Stimulated activated CD4-positive, alpha-beta T cell treated with anti-CD3 and anti-CD28 coated beads, TNF-alpha, amount 100 ng/mL, for 48 hours (primary cell): ENCODE results near the gene USP24.
A peak's percentile ranks its signal among the peaks of the same experiment; 100 is the strongest.

Source experiments
- DNase-seq, 3 donors: peaks; one replicate each; pipeline ENCODE4 v3.0.0-alpha.2; 2020; ENCODE audit warnings: low read depth in 3 of 3

The USP24 gene

DNA sequence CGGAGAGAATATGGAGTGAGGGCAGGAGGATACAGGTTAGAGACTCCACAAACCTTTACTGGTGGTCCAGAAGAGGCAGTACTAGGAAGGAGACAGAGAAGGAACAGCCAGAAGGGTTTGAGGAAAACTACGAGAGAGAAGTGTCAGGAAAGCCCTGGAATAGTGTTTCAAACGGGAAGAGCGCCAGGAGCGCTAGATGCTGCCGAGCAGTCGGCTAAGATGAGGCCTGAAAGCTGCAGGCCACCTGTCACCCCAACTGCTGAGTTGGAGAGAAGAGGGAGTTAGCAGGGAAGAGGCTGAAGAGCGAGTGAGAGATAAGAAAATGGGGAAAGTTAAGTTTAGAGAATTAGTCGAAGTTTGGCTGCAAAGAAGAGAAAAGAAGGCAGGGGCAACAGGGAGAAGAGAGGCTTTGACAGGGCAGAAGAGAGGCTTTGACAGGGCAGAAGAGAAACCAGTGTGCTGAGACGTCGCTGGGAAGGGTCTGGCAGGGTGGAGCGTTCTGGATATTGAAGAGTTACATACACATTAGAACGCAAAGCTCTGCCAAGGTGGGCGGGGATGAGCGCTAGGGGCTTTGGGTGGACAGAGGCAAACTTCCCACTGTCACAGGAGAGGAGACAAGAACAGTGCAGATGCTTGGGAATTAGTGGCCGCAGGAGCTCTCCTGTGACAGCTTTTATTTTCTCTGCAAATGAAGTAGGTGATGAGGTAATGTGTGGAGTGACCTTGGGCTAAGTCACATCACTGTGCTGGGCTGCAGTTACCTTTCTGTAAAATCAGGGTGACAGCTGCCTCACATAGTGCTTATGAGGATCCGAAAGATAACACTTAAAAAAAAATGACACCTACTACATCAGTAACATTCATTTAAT, 144.6 kb downstream of the USP24 start:
- no peak for DNase-seq

DNA sequence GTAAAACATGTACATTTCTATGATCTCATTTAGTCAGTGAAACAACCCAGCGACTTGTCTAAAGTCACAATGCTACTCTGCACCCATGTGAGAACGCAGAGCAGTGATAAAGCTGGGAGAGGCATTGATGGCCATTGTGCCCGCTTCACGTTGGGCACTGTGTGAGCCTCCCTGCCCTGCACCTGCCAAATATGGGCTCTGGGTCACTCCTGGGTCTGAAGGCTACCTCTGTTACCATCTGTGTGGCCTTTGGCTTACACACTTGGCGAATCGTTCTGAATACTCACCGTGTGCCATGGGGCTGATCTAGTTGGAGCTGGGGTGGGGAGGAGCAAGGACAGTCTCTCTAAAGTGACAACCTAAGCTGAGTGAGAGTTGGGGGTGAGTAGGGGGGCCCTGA, 145.9 kb downstream of the USP24 start:
- DNase-seq = no peak

DNA sequence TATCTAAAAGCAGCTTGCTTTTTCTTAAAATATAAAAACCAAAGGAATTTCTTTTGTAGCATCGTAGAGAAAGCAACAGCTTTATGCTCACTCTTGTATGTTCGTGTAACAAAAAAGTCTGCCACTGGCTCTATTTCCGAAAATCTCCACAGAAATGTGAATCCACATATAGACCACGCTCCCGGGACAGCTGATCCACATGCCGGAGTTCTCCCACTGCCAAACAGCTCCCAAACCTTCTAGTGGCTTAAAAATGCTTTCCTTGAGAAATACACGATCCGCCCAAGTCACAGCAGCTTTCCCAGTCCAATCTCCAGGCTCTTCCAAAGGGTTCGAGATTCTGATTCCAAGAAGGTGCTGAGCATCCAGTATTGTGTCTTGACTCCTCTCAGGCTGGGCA, 146.5 kb downstream of the USP24 start:
- DNase-seq = no peak

DNA sequence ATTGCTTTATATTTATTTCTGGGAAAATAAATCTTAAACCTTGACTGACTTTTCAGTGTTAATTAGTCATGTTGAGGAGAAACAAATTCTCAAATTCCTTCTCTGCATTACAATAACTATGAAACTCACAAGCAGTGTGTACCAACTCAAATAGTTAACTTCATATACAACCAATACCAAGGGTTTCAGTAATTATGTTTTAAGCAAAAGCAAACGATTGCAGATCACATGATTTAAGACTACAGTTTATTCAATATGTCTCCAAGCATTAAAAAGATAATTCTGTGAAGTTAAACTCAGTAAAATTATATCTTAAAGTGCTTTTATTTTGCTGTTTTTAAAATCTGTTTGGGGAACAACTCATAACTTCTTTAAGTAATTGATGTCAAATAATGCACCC, 147.2 kb downstream of the USP24 start:
- DNase-seq = no peak

DNA sequence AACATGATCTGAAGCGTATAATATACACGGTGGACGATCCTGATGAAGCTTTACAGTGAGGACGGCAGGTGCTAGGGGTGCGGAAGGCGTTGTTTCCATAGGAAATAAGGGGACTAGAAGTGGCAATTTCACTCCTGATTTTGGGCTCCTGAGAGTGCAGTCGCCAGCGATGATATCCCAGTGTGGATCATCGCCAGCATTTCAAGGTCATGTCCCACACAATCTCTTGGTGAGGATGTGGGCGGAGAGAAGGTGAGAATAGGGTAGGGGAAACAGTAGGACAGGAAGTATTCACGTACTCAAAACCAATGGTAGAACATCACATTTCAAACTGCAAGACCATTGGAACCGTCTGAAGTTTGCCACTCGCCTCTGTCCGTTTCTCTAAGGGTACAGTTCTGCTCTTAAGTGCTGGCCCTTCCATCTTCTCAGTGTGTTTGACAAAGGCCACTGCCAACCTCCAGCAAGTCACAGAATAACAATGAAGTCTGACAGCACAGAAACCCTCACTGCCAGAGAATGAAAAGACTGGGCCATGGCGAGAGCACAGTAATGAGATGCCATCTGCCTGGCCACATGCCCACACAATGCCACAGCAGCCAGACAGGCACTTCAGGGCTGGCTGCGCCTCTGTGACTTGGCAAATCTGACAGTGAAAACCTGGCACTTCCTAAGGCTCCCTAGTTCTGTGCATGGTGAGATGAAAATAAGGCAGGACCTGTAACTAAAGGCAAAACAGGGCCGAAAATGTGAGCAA, 148.0 kb downstream of the USP24 start:
- DNase-seq = no peak

DNA sequence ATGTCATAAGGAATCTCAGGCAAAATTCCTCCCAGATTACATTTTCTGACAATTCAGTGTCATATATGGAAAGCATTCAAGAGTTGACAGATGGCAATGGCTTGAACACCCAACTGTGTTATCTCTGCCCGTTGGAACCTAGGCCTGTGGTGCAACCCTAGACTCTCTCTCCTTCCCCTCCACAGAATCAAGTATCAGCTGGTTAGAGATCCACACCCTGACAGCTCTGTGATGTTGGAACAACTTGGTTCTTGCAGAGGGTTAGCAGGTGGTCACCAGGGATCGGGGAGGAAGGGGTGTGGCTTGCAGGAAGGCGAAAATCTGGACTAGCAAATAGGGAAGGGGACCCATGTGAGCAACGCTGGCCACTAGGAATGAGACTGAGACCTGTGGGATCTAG, 149.5 kb downstream of the USP24 start:
- no peak for DNase-seq

DNA sequence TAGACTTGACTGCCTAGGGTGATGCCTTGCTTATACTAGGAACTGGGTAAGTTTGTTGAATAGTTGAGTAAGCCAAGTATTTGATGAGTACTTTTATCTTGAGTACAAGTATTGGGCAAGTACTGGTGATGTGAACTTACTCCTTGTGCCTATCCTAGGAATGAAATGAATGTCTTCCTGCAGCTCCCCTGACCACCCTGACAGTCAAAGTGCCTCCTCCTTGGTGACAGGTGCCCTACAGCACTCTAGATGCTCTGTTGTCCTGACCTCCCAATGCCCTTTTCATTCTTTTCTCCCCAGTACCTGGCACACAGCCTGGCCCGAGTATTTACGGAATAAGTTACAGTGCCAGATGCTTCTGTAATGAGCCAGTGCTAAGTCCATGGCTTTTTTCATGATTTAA, 150.3 kb downstream of the USP24 start:
- no peak for DNase-seq

DNA sequence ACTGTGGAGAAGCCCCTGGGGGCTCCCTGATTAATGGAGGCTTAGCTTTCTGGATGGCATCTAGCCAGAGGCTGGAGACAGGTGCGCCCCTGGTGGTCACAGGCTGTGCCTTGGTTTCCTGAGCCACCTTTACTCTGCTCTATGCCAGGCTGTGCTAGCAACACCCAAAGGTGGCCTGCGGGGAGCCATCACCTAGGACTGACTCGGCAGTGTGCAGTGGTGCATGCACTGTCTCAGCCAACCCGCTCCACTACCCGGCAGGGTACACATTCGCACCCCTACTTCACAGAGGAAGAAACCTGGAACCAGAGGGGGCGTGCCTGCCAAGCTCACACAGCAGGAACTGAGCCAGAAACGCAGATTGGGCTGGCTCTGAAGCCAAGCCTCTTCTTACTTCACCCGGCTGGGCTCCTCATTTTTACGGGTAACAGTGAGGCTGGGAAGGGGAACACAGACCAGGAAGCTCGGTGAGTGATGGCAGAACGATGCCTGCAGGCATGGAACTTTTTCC, 151.0 kb downstream of the USP24 start:
- DNase-seq = no peak

DNA sequence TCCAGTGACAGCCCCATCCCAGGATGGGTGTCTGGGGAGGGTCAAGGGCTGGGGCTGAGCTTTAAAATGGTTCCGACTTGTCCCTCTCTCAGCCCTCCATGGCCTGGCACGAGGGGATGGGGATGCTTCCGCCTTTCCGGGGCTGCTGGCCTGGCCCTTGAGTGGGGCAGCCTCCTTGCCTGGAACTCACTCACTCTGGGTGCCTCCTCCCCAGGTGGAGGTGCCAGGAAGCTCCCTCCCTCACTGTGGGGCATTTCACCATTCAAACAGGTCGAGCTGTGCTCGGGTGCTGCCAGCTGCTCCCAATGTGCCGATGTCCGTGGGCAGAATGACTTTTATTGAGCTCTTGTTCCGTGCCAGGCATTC, 151.6 kb downstream of the USP24 start:
- no peak for DNase-seq

DNA sequence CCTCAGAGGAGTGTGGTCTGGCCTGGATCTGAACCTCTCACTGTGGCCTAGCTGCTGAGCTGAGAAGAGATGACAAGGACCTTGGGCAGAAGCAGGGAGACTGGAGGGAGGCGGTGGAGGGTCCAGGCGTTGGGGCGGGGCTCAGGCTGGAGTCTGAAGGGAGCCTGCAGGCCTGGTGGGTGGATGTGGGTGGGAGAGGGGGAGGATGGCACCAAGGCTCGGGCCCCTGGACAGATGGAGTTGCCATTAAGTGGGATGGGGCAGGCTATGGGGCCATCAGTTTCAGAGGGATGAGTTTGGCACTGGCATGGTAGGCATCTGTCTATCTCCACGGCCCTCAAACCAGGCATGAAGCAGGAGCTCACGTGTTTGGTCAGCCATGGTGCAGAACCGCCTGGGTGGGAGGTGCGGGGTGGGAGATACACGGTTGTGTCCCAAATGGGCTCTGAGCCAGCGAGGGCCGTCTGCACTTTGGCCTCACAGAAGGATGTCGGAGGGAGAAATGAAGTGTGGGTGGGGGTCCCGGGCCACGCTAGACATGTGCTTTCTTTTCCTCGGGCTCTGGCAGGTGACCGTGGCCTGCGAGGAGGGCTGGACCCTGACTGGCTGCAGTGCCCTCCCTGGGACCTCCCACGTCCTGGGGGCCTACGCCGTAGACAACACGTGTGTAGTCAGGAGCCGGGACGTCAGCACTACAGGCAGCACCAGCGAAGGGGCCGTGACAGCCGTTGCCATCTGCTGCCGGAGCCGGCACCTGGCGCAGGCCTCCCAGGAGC, 152.2 kb downstream of the USP24 start:
- no peak for DNase-seq

DNA sequence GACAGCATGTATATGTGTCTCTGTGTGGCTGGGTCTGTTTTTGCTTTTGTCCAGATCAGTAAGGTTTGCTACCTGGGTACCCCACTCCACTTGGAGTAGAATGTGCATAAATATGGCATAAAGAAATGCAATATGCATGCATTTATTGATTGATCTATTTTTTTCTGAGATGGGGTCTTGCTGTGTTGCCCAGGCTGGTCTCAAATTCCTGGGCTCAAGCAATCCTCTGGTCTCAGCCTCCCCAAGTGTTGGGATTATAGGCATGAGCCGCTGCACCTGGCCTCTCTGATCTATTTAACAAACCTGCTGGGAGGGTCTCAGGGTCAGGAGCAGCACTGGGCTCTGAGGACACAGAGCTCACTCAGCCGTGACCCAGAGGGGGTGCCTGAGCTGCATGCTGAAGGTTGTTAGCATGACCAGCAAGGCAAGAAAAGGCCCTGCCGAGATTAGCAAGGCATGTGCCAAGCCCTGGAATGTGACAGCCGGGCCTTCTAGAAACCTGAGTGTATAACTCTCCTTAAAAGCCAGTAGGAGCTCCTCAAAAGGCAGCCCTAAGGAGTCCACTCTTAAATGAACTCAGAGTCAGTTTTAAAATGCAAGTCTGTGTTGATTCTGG, 153.3 kb downstream of the USP24 start:
- DNase-seq = no peak

DNA sequence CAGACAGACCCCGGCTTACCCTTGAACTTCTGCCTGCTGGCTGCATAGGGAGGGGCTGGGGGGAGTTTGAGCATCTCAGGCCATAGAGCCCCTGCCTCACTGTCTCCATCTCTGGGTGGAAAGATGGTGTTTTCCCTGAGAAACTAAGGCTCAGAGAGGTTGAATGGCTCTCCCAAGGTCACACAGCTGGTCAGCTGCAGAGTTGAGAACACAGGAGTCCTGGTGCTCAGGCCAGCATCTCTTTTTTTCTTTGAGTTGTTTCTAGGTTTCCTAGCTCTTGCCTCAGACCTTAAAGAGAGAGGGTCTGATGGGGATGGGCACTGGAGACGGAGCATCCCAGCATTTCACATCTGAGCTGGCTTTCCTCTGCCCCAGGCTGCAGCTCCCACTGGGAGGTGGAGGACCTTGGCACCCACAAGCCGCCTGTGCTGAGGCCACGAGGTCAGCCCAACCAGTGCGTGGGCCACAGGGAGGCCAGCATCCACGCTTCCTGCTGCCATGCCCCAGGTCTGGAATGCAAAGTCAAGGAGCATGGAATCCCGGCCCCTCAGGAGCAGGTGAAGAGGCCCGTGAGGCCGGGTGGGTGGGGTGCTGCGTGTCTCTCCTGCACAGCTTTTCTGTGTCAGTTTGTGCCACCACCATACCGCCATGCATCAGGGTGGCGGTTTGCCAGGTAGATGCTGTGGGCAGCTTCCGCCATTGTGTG, 154.0 kb downstream of the USP24 start:
- no peak for DNase-seq

DNA sequence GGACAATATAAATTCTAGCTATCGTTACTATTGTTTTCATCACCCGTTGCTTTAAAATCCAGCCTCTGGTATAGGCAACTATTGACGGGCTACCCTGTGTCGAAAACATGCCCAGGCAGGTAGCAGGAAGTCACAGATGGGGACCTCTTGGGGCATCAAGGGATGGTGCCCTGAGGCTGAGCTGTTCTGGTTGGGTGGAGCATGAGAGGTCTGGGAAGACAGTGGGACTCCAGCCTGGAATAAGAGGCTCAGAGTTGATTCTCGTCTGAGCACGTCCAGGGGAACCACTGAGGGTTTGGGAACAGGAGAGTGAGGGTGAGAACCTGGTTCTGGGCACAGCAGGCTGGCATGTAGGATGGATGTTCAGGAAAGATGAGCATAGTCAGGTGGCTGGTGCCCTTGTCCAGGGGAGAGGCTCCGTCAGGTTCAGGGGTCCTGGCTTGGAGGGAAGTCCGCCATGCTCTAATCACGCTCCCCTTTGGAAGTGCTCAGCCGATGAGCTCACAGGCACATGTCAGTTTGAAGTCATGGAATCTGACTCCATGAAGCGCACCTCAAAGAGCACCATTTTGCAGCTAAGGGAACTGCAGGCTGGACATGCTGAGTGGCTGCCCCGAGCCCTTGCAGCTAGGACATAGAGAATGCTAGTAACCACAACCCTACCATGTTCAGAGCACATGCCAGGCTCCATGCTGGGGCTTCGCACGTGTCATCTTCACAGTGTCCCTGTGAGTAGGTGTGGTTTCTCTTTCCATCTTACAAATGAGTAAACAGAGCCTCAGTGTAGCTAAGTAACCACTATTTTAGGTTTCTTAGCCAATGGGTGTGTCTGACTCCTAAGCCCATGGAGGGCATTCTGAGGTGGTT, 154.8 kb downstream of the USP24 start:
- DNase-seq = peak in 1 of 3 donors; percentile 23

DNA sequence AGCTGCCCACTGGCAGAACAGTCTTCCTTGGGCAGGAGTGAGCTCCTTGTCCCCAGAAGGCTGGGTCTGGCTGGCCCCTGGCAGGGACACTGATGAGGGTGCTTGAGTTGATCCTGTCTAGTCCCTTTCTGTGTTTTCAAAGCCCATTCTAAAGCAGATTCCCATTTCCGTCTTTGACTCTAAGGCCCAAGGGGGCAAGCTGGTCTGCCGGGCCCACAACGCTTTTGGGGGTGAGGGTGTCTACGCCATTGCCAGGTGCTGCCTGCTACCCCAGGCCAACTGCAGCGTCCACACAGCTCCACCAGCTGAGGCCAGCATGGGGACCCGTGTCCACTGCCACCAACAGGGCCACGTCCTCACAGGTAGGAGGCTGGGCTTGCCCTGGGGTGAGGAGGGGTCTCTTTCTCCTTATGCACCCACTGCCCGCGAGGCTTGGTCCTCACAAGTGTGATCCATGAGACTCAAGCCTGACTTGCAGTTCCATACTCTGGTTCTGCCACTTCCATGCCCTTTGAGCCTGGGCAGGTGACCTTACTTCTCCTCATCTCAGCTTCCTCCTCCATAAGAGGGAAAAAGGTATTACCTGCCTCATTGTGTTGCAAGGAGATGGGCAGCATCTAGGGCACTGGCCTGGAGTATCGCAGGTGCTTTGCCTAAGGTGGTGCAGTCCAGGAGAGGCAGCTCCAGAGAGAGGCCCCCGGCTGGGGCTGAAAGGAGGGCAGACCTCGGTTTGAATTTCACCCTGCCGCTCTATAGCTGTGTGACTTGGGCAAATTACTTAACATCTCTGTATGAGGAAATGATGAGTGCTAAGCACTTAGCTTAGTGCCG, 155.6 kb downstream of the USP24 start:
- no peak for DNase-seq

DNA sequence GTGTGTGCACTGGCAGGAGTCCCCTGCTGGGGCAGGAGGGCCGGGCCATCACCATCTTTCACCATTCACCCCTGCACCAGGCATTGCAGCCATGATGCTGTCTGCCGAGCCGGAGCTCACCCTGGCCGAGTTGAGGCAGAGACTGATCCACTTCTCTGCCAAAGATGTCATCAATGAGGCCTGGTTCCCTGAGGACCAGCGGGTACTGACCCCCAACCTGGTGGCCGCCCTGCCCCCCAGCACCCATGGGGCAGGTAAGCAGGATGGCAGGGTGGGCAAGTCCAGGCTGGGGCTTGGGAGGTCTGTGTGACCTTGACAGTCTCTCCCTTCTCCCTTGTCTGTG, 157.2 kb downstream of the USP24 start:
- no peak for DNase-seq

DNA sequence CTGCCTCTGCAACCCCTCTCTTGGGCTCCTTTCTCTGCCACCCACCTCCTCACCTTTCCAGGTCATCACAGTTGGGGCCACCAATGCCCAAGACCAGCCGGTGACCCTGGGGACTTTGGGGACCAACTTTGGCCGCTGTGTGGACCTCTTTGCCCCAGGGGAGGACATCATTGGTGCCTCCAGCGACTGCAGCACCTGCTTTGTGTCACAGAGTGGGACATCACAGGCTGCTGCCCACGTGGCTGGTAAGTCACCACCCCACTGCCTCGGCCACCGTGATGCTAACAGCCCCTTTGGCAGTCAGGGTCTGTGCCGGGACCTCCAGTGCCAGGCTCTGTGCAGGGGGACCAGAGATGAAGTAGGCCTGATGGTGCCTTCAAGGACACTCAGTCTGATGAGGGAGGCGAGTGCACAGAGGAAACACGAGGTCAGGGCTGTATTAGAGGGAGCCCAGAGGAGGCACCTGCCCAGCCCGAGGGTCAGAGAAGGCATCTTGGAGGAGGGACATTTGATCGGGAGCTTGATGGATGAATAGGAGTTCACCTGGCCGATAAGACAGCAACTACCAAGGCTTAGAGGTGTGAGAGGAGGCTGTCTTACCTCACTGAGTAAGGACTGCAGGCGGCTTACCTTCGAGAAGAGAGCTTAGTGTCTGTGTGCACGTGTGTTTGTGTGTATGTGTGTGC, 157.8 kb downstream of the USP24 start:
- DNase-seq = no peak

DNA sequence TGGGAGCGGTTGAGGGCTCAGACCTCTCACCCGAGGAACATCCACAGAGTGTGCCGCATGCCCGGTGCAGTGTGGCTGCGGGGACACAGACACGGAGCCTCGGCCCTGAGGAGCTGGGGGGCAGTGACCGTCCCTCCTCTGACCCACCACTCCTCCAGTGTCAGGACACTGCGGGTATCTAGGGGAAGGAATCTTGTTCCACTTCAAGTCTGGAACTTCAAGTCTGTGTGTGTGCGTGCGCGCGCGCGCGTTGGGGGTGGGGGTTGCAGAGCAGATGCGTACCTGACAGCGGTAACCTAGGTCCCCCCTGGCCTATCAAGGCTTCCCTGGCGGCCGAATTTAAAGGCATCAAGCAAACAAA, 158.6 kb downstream of the USP24 start:
- no peak for DNase-seq

DNA sequence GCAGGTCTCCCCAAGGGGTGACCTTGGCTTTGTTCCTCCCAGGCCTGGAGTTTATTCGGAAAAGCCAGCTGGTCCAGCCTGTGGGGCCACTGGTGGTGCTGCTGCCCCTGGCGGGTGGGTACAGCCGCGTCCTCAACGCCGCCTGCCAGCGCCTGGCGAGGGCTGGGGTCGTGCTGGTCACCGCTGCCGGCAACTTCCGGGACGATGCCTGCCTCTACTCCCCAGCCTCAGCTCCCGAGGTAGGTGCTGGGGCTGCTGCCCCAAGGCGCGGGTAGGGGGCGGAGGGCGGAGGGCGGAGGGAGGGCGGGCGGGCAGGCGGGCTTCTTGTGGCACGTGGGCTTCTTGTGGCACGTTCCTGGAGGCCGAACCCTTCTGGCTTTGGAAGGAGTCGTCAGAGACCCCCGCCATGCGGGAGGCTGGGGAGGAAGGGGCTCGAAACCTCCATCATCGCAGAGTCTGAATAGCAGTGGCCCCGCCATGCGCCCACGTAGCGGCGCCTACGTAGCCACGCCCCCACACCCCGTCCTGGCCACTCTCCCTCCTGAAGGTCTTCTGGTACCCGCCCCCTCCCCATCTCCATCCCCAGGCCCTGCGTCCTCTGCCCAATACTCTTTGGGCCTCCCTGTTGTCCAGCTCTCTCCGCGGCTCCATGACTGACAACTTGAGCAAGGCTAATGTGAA, 159.1 kb downstream of the USP24 start:
- DNase-seq = no peak
